LNCaP clone FGC (cell line): ENCODE data around the gene TLR1.

Experiments
- DNase-seq: peaks from one replicate; pipeline ENCODE4 v3.0.0-alpha.2; 2011; ENCODE audit warnings: low read depth
- H3K4me3 ChIP-seq: 2 replicates; pipeline ENCODE4 v1.5.1; 2011; ENCODE audit warnings: mild to moderate bottlenecking, low read depth, low read length, control low read depth
- TF ChIP-seq, protein P1 (sequence below): IDR thresholded peaks from 2 replicates; pipeline ENCODE4 v1.5.1; 2012; ENCODE audit warnings: mild to moderate bottlenecking; ENCODE audit not compliant: control insufficient read depth, insufficient read depth; ENCODE audit errors: extremely low read depth

Gene TLR1

GRCh38 chr4:38765382-38765781 lies 39.2 kb downstream of the TLR1 start:
- no peak for DNase-seq
- no peak overlapping the region for H3K4me3 ChIP-seq
- TF ChIP-seq, protein P1, sequence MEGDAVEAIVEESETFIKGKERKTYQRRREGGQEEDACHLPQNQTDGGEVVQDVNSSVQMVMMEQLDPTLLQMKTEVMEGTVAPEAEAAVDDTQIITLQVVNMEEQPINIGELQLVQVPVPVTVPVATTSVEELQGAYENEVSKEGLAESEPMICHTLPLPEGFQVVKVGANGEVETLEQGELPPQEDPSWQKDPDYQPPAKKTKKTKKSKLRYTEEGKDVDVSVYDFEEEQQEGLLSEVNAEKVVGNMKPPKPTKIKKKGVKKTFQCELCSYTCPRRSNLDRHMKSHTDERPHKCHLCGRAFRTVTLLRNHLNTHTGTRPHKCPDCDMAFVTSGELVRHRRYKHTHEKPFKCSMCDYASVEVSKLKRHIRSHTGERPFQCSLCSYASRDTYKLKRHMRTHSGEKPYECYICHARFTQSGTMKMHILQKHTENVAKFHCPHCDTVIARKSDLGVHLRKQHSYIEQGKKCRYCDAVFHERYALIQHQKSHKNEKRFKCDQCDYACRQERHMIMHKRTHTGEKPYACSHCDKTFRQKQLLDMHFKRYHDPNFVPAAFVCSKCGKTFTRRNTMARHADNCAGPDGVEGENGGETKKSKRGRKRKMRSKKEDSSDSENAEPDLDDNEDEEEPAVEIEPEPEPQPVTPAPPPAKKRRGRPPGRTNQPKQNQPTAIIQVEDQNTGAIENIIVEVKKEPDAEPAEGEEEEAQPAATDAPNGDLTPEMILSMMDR, result no peak

GRCh38 chr4:38764277-38764676 lies 40.3 kb downstream of the TLR1 start:
- TF ChIP-seq, protein P1, result no peak
- no peak overlapping the region for H3K4me3 ChIP-seq
- DNase-seq, result no peak

DNA sequence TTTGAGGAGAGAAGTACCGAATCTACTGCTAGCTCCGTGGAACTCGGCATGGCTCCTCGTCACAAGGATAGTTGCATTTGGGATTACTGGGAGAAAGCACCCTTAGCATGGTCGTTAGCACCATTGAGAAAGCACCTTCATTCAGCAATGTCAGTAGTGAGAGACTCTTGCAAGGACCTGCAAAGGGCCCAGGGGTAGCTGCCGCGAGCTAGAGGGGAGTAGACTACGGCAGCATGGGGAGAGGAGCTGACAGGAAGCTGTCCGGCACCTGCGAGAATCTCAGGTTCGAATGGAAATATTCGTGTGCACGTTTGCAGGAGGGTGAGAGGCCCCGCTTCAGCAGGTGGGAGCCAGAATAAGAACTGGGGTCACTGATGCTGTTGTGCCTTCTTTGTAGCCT lies 42.0 kb downstream of the TLR1 start:
- no peak for DNase-seq
- TF ChIP-seq, protein P1, result no peak
- H3K4me3 ChIP-seq, result no peak overlapping the region

DNA sequence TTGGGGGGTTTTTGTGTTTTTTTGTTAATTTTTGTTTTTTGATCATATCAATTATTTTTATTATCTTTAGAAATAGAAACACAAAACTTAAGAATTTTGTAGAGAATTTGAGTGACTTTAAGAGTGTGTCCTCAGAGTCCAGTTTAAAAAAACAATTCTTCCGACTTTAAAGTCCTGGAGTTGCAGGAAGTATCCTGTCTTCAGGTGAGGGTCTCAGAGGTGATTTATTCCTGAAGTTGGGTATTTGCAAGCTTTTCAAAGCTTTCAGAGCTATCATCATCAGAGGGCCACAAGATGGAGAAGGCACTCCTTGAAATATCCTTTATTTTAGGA lies 44.8 kb downstream of the TLR1 start:
- H3K4me3 ChIP-seq, result no peak overlapping the region
- TF ChIP-seq, protein P1, result no peak
- no peak for DNase-seq

- TF ChIP-seq, protein P1, result peak; percentile 76
- H3K4me3 ChIP-seq, result no peak overlapping the region
- no peak for DNase-seq
These were observed 45.3 kb downstream of the TLR1 start for GRCh38 chr4:38759113-38759789.

GRCh38 chr4:38757945-38758600 lies 46.5 kb downstream of the TLR1 start:
- H3K4me3 ChIP-seq, result no peak overlapping the region
- DNase-seq, result peak; percentile 14
- TF ChIP-seq, protein P1, result peak; percentile 65
